K562 (cell line): Measurements from ENCODE around the gene FAM200A. TPM values are rescaled to one million over a fixed set of nuclear protein-coding genes. Genes with fewer than 3 reads are reported as not detected.

Source experiments
- CEBPB ChIP-seq: fragments of 450-650 bp; IDR thresholded peaks from 2 replicates; pipeline ENCODE4 v1.6.1; 2016; ENCODE audit warnings: missing genetic modification characterization, missing compliant biosample characterization
- CXXC5 ChIP-seq: fragments of 250-450 bp; sonication (Bioruptor Pico); IDR thresholded peaks from 2 replicates; pipeline ENCODE4 v1.8.0; 2022; ENCODE audit warnings: inconsistent platforms, mild to moderate bottlenecking, moderate library complexity
- E2F8 ChIP-seq: fragments of 450-650 bp; IDR thresholded peaks from 2 replicates; pipeline ENCODE4 v1.7.1; 2018; ENCODE audit warnings: mild to moderate bottlenecking, low read depth; ENCODE audit not compliant: partially characterized antibody
- ELK1 ChIP-seq: sonication (generic); formaldehyde crosslinking; IDR thresholded peaks from 2 replicates; pipeline ENCODE4 v1.8.1; 2022; ENCODE audit warnings: missing genetic modification reagents
- EP400 ChIP-seq: fragments of 450-650 bp; IDR thresholded peaks from 2 replicates; pipeline ENCODE4 v1.6.1; 2017; ENCODE audit warnings: antibody characterized with exemption, mild to moderate bottlenecking, moderate library complexity
- GABPA ChIP-seq: fragments of 200-800 bp; sonication (Bioruptor generic); conservative IDR thresholded peaks from 2 replicates; pipeline ENCODE4 v1.6.1; 2016; ENCODE audit warnings: low read depth, missing genetic modification characterization, missing compliant biosample characterization
- KAT8 ChIP-seq: fragments of 450-650 bp; IDR thresholded peaks from 2 replicates; pipeline ENCODE4 v1.6.1; 2016; ENCODE audit warnings: low read depth, mild to moderate bottlenecking
- NCOA6 ChIP-seq: fragments of 450-650 bp; IDR thresholded peaks from 2 replicates; pipeline ENCODE4 v1.6.1; 2017; ENCODE audit warnings: mild to moderate bottlenecking
- NCOR1 ChIP-seq: fragments of 450-650 bp; IDR thresholded peaks from 2 replicates; pipeline ENCODE4 v1.6.1; 2016; ENCODE audit warnings: mild to moderate bottlenecking, moderate library complexity
- NR2C2 ChIP-seq, 2 experiments: fragments of 200-800 bp in 1 of 2; sonication (Bioruptor generic) in 1 of 2; sonication (generic) in 1 of 2; formaldehyde crosslinking in 1 of 2; IDR thresholded peaks; 2 replicates each; pipeline versions ENCODE4 v1.6.1 to v1.8.0; 2016 to 2022; ENCODE audit warnings: mild to moderate bottlenecking in 1 of 2, missing compliant biosample characterization in 1 of 2, missing genetic modification characterization in 1 of 2, missing genetic modification reagents in 1 of 2
- PPARD ChIP-seq: fragments of 250-450 bp; sonication (Bioruptor Pico); IDR thresholded peaks from 2 replicates; pipeline ENCODE4 v1.8.0; 2022; ENCODE audit warnings: inconsistent platforms, mild to moderate bottlenecking, moderate library complexity
- SRSF7 ChIP-seq: fragments of 200-400 bp; formaldehyde crosslinking; optimal IDR thresholded peaks from 2 replicates; pipeline ENCODE3; 2017; ENCODE audit warnings: mild to moderate bottlenecking, low read depth, low read length
- TAF9B ChIP-seq: fragments of 450-650 bp; IDR thresholded peaks from 2 replicates; pipeline ENCODE4 v1.6.1; 2018; ENCODE audit warnings: mild to moderate bottlenecking; ENCODE audit not compliant: partially characterized antibody
- THRAP3 ChIP-seq: fragments of 450-650 bp; IDR thresholded peaks from 2 replicates; pipeline ENCODE4 v1.6.1; 2016; ENCODE audit warnings: mild to moderate bottlenecking, inconsistent platforms, borderline replicate concordance
- THRB ChIP-seq: fragments of 450-650 bp; formaldehyde crosslinking; conservative IDR thresholded peaks from 2 replicates; pipeline ENCODE4 v1.4.0; 2022; ENCODE audit warnings: mild to moderate bottlenecking, missing genetic modification characterization
- ZBTB9 ChIP-seq: fragments of 450-650 bp; formaldehyde crosslinking; IDR thresholded peaks from 2 replicates; pipeline ENCODE4 v1.4.0; 2020; ENCODE audit warnings: mild to moderate bottlenecking, moderate library complexity
- polyA plus RNA-seq, 8 experiments: library from polyadenylated mRNA; depleted of rRNA in 4 of 8; stranded (reverse) in 5 of 8; unstranded in 3 of 8; fragments of >200 nt; fragmentation: Nextera tagmentation in 2 of 8; fragmentation: Illumina TruSeq in 1 of 8; extraction: Ambion mirVana in 2 of 8; extraction: Trizol in 1 of 8; gene quantifications; 2 replicates each; pipeline versions ENCODE4 v1.2.1 to v1.2.3, GENCODE V29; 2011 to 2014; ENCODE audit warnings: inconsistent platforms in 1 of 8, missing spikeins in 1 of 8
- total RNA-seq, 7 experiments: library from RNA; depleted of rRNA in 6 of 7; stranded (reverse); fragments of >200 nt in 6 of 7; fragmentation: Illumina TruSeq in 2 of 7; extraction: Trizol in 2 of 7; gene quantifications; 2 replicates each; pipeline versions ENCODE4 v1.2.1 to v1.2.3, GENCODE V29; 2011 to 2021; ENCODE audit warnings: low replicate concordance in 1 of 7

The FAM200A gene
- total and polyA plus RNA-seq, 9 of the 15 experiments (the other 6 are each of a cell fraction or from before 2014, with no cell fraction given), result 3.3 to 11.2 (median 8.3) TPM

GRCh38 chr7:99551767-99552463 lies at the start of gene FAM200A (continued):
- TF ChIP-seq E2F8 (peak; percentile 93), NCOA6 (no peak), KAT8 (no peak), TAF9B (peak; percentile 76), NR2C2 (CRISPR knock-in tag; IDR thresholded peaks at IDR 0.05) (0 out of 2 replicates have a peak, but pooled peaks have one; percentile 38), NR2C2 (tag; IDR thresholded peaks at IDR 0.05) (no peak; the same call in 1 of the 2 replicates), PPARD (no peak), CEBPB (tag) (no peak), SRSF7 (no peak), ZBTB9 (peak; percentile 75; the same call in 1 of the 2 replicates), NCOR1 (peak; percentile 37; the same call in 1 of the 2 replicates), ELK1 (CRISPR knock-in tag) (no peak), EP400 (peak; percentile 83), THRB (CRISPR knock-in tag) (no peak), THRAP3 (0 out of 2 replicates have a peak, but pooled peaks have one; percentile 60), CXXC5 (CRISPR knock-in tag) (peak; percentile 87), GABPA (peak; percentile 99)
